ENCODE measurements around the gene PIP4K2A. TPM values are rescaled to one million over a fixed set of nuclear protein-coding genes. Genes with fewer than 3 reads are reported as not detected.

PIP4K2A gene
- total RNA-seq, 3 donors from 2014 or later (not counting 1 experiment from before 2014, with no cell fraction given) = 311 to 423 (median 405) TPM

DNA sequence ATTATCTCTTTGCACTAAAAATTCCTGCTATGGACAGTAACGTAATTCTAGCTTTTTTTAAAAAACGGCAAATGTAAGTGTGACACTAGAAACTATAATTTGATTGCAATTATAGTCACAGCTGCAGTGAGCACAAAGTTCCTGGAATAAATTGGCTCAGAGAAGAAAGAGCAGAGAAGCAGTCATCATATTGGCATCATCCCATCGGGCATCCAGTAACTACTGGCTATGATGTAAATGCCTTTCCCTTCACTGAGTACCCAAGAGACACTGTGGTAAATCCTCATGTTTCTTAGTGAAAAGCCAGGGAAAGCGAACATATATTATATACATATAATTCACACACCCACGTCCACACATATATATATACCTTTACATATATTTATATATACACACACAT lies 43.6 kb downstream of the PIP4K2A start:
- H3K9me3 Mint-ChIP-seq = no peaks in the 10 kb centered on the region
- H3K9me3 ChIP-seq (ENCODE audit: control insufficient read depth, insufficient read depth, low read length) = no peaks in the 10 kb centered on the region
- 95% methylated on average over 4 of the region's 5 CpGs for WGBS (ENCODE audit: insufficient coverage)
- H3K36me3 ChIP-seq (ENCODE audit: control insufficient read depth, insufficient read depth, low read length) = peaks cover 2% of the 10 kb centered on the region
- no peaks in the 10 kb centered on the region for H3K36me3 Mint-ChIP-seq
- ATAC-seq (no peak), DNase-seq (no peak)
- intact Hi-C loops (cut with micrococcal nuclease) = no loop called here
- no peak overlapping the region for H3K4me3 Mint-ChIP-seq
- TF ChIP-seq, protein P1, sequence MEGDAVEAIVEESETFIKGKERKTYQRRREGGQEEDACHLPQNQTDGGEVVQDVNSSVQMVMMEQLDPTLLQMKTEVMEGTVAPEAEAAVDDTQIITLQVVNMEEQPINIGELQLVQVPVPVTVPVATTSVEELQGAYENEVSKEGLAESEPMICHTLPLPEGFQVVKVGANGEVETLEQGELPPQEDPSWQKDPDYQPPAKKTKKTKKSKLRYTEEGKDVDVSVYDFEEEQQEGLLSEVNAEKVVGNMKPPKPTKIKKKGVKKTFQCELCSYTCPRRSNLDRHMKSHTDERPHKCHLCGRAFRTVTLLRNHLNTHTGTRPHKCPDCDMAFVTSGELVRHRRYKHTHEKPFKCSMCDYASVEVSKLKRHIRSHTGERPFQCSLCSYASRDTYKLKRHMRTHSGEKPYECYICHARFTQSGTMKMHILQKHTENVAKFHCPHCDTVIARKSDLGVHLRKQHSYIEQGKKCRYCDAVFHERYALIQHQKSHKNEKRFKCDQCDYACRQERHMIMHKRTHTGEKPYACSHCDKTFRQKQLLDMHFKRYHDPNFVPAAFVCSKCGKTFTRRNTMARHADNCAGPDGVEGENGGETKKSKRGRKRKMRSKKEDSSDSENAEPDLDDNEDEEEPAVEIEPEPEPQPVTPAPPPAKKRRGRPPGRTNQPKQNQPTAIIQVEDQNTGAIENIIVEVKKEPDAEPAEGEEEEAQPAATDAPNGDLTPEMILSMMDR (IDR thresholded peaks at IDR 0.05) = no peak
- peak overlapping the region; percentile 92 to 99 for H3K27ac Mint-ChIP-seq
- H3K27ac ChIP-seq (ENCODE audit: low read length) = no peak overlapping the region
- peaks cover 54% of the 10 kb centered on the region for H3K4me1 ChIP-seq (ENCODE audit: control insufficient read depth, insufficient read depth, low read length)
- H3K4me1 Mint-ChIP-seq = peaks cover 84 to 91% of the 10 kb centered on the region in 2 donors
- H3K27me3 Mint-ChIP-seq (ENCODE audit: low read depth in 2 of 2) = no peaks in the 10 kb centered on the region
- H3K27me3 ChIP-seq (ENCODE audit: control insufficient read depth, insufficient read depth, low read length) = no peaks in the 10 kb centered on the region
- H3K4me3 ChIP-seq (ENCODE audit: low read length) = no peak overlapping the region

DNA sequence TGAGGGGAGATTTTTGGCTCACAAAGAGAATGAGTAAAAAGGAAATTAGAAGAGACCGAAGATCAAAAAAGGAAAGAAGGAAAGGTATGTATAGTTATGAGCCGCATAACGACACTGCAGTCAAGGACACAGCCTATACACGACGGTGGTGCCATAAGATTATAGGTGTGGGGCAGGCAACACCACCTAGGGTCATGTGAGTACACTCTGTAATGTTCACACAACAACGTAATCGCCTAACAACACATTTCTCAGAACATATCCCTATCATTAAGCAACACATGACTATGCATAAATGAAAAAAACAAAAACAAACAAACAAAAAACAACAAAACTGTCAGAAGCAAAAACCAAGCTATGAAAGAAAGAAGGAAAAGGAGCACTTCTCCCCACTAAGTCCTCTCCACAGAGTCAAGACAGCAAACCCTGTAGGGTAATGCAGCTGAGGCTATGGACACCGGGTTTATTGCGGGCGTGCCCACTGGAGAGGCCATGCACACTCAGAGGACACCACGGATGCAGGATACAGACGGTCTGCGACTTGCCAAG lies 45.1 kb downstream of the PIP4K2A start:
- intact Hi-C loops (cut with micrococcal nuclease) = loop anchor here (1.0 to 5.0 kb wide), 4 partner anchors 10 to 72 kb away; partner anchors contain the start of gene PIP4K2A
- ATAC-seq = peak; percentile 58 to 73 (median 58)
- H3K4me3 ChIP-seq (ENCODE audit: low read length) = no peak overlapping the region

DNA sequence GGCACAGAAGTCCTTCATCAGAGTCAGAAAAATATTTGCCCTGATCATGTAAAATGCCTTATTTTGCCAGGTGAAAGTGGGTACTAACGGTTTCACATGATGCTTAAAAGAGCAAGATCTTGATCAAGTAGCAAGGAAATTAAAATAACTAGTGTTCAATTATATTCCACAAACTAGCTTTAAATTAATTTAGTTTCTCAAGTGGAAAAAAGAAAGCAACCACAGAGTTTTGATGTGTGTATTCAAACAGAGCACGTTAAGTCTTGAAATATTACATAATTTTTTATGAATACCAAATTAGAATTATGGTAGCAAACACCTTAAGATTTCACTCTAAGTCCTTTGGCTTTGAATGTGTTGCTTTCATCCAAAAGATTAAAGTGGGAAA lies 47.3 kb downstream of the PIP4K2A start:
- intact Hi-C loops (cut with micrococcal nuclease) = loop anchor here (2.0 to 5.0 kb wide), 5 partner anchors 16 to 70 kb away; partner anchors contain the start of gene PIP4K2A
- Mint-ChIP-seq H3K27ac (peak overlapping the region; percentile 81 to 99), H3K4me3 (peak overlapping the region; percentile 87)

More for the DNA sequence above, 45.1 kb downstream of the PIP4K2A start:
- 58% methylated on average over 13 of the region's 13 CpGs for WGBS (ENCODE audit: insufficient coverage)
- Histone ChIP-seq H3K4me1 (ENCODE audit: control insufficient read depth, insufficient read depth, low read length) (peaks cover 45% of the 10 kb centered on the region), H3K36me3 (ENCODE audit: control insufficient read depth, insufficient read depth, low read length) (no peaks in the 10 kb centered on the region), H3K27me3 (ENCODE audit: control insufficient read depth, insufficient read depth, low read length) (no peaks in the 10 kb centered on the region), H3K27ac (ENCODE audit: low read length) (peak overlapping the region; percentile 34), H3K9me3 (ENCODE audit: control insufficient read depth, insufficient read depth, low read length) (no peaks in the 10 kb centered on the region)
- Mint-ChIP-seq H3K4me1 (peaks cover 72 to 88% of the 10 kb centered on the region in 2 donors), H3K27ac (peak overlapping the region; percentile 81 to 99), H3K4me3 (peak overlapping the region; percentile 52), H3K9me3 (no peaks in the 10 kb centered on the region), H3K36me3 (no peaks in the 10 kb centered on the region), H3K27me3 (ENCODE audit: low read depth in 2 of 2) (no peaks in the 10 kb centered on the region)
- TF ChIP-seq, protein P1 (IDR thresholded peaks at IDR 0.05) = no peak
- DNase-seq = no peak

More for the DNA sequence above, 47.3 kb downstream of the PIP4K2A start:
- H3K36me3 Mint-ChIP-seq = no peaks in the 10 kb centered on the region
- H3K27me3 ChIP-seq (ENCODE audit: control insufficient read depth, insufficient read depth, low read length) = no peaks in the 10 kb centered on the region
- TF ChIP-seq, protein P1 (IDR thresholded peaks at IDR 0.05) = no peak
- no peaks in the 10 kb centered on the region for H3K27me3 Mint-ChIP-seq (ENCODE audit: low read depth in 2 of 2)
- H3K9me3 Mint-ChIP-seq = no peaks in the 10 kb centered on the region
- peak overlapping the region; percentile 38 for H3K27ac ChIP-seq (ENCODE audit: low read length)
- WGBS (ENCODE audit: insufficient coverage) = 20% methylated on average over 1 of the region's 2 CpGs
- peaks cover 69 to 83% of the 10 kb centered on the region in 2 donors for H3K4me1 Mint-ChIP-seq
- no peaks in the 10 kb centered on the region for H3K9me3 ChIP-seq (ENCODE audit: control insufficient read depth, insufficient read depth, low read length)
- ATAC-seq = peak in 1 of 3 donors; percentile 3
- peak overlapping the region; percentile 2 for H3K4me3 ChIP-seq (ENCODE audit: low read length)
- H3K36me3 ChIP-seq (ENCODE audit: control insufficient read depth, insufficient read depth, low read length) = no peaks in the 10 kb centered on the region
- peaks cover 36% of the 10 kb centered on the region for H3K4me1 ChIP-seq (ENCODE audit: control insufficient read depth, insufficient read depth, low read length)
- peak in 1 of 2 donors; percentile 56 for DNase-seq

All from natural killer cell (primary cell).